Muscle layer of colon (tissue), 2 donors: ENCODE measurements around the gene SLC22A7.
"Not testable (repeated sequence)": the region's sequence is repeated elsewhere in the genome, so short reads cannot be mapped to it uniquely, and the experiment has no call there.

ENCODE experiments used
- H3K27ac ChIP-seq: one replicate; pipeline ENCODE4 v1.7.0; 2013; ENCODE audit warnings: low read depth, mild to moderate bottlenecking, low read length, moderate library complexity
- H3K27me3 ChIP-seq, 2 donors: one replicate each; pipeline ENCODE4 v1.7.0; 2013; ENCODE audit warnings: low read length in 2 of 2, mild to moderate bottlenecking in 2 of 2; ENCODE audit not compliant: insufficient read depth in 2 of 2, control insufficient read depth in 1 of 2
- H3K36me3 ChIP-seq: one replicate; pipeline ENCODE4 v1.7.0; 2013; ENCODE audit warnings: mild to moderate bottlenecking, low read length; ENCODE audit not compliant: insufficient read depth
- H3K4me1 ChIP-seq: one replicate; pipeline ENCODE4 v1.7.0; 2013; ENCODE audit warnings: mild to moderate bottlenecking, low read length; ENCODE audit not compliant: insufficient read depth
- H3K4me3 ChIP-seq, 2 donors: one replicate each; pipeline ENCODE4 v1.7.0; 2013; ENCODE audit warnings: low read length in 2 of 2, low read depth in 1 of 2, mild to moderate bottlenecking in 1 of 2, moderate library complexity in 1 of 2
- H3K9ac ChIP-seq: one replicate; pipeline ENCODE4 v1.7.0; 2013; ENCODE audit warnings: low read length
- H3K9me3 ChIP-seq: one replicate; pipeline ENCODE4 v1.7.0; 2013; ENCODE audit warnings: mild to moderate bottlenecking, low read length
- donor health status: abdominal sarcoma.
- donor health status: Adenocarcinoma of cecum.

The SLC22A7 gene

DNA sequence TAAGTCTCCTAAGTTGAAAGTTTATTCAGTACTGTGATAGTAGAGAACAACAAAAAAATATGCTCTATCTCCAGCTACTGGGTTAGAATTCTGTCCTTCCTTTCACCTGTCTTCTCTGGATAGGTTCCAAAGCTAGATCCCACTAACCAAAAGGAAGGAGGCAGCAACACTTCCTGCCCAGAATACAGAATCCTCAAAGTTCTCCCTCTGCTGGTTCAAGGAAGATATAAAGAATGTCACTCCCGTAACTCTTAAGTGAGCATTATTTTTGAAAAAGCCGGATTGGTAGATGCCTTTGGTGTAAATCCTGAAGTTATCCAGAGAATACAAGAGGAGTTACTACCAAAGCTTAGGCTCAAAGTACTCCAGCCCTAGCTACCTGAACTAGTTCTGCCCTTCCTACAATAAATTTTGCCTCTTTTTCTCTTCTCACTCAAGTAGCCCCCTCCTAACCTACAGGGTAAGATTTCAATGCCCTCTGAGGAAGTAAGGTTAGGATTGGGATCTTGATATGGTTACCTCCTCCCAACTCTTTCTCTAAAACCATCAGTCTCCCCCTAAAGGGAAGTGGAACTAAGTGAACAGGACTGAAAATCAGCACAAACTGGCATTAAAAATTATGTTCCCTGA lies 36.5 kb downstream of the SLC22A7 start:
- H3K9ac ChIP-seq: no peak overlapping the region
- no peak overlapping the region for H3K4me3 ChIP-seq
- H3K9me3 ChIP-seq: no peaks in the 10 kb centered on the region
- no peaks in the 10 kb centered on the region for H3K27me3 ChIP-seq
- H3K36me3 ChIP-seq: peaks cover 14% of the 10 kb centered on the region
- no peaks in the 10 kb centered on the region for H3K4me1 ChIP-seq
- no peak overlapping the region for H3K27ac ChIP-seq

DNA sequence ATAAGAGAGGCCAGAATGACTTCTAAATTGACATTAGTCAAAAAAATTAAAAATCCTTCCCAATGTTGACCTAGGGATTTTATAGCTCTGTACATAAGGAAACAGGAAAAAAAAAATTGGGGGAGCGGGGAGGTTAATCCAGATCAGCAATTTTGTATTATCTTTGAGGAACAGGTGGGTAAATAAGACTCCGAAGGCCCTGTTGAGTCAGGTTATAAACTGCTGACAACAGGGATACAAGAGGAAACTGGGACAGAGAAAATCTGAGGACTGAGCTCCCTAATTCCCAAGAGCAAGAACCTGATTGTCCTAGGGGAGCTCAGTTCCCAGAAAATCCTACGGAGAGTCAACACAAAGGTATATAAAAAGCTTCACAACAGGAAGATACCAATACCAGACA lies 37.4 kb downstream of the SLC22A7 start:
- peaks cover 23% of the 10 kb centered on the region for H3K36me3 ChIP-seq
- no peaks in the 10 kb centered on the region for H3K9me3 ChIP-seq
- H3K27ac ChIP-seq: no peak overlapping the region
- no peak overlapping the region for H3K9ac ChIP-seq
- no peaks in the 10 kb centered on the region for H3K4me1 ChIP-seq
- no peaks in the 10 kb centered on the region for H3K27me3 ChIP-seq
- no peak overlapping the region for H3K4me3 ChIP-seq

DNA sequence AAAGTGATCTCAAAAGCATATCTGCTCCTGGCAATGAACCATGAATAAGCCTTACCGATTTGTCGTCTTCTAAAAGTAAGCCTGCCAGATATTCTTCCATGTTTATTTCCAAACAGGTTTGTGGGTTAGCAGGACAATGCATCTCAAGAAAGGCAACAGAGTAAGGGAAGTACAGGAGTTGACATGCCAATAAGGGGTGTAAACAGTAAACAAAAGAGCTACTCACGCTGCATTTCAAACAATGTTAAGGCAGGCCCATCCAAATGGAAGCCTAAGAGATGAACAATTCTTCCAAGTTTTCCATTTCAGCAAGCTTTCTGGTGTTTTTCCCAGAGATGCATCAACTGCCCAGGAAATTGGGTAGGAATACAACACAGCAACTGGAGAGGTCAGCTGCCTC lies 38.3 kb downstream of the SLC22A7 start:
- Histone ChIP-seq H3K36me3 (peaks cover 31% of the 10 kb centered on the region), H3K9me3 (no peaks in the 10 kb centered on the region), H3K27ac (no peak overlapping the region), H3K27me3 (no peaks in the 10 kb centered on the region), H3K4me1 (no peaks in the 10 kb centered on the region), H3K9ac (no peak overlapping the region), H3K4me3 (no peak overlapping the region)

DNA sequence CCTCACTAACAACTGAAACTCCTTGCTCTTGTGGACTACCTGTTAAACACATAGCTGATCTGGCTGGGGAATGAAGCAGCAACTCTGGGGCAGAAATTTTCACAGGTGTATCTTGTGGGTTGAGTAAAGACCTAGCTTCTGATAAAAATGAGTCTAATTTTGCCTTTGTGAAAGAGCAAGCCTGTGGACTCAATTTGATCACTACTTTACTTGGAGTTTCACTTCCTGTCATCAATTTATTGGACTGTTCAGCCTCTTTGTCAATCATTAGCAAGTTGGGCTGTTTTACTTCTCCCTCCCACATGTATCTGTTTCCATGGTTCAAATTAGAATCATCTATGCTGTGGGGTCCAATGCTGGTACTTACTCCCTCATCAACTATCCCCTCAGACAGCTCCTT lies 40.2 kb downstream of the SLC22A7 start:
- Histone ChIP-seq H3K4me1 (no peaks in the 10 kb centered on the region), H3K36me3 (peaks cover 48% of the 10 kb centered on the region), H3K4me3 (no peak overlapping the region), H3K9ac (no peak overlapping the region), H3K27ac (no peak overlapping the region), H3K27me3 (no peaks in the 10 kb centered on the region), H3K9me3 (no peaks in the 10 kb centered on the region)

DNA sequence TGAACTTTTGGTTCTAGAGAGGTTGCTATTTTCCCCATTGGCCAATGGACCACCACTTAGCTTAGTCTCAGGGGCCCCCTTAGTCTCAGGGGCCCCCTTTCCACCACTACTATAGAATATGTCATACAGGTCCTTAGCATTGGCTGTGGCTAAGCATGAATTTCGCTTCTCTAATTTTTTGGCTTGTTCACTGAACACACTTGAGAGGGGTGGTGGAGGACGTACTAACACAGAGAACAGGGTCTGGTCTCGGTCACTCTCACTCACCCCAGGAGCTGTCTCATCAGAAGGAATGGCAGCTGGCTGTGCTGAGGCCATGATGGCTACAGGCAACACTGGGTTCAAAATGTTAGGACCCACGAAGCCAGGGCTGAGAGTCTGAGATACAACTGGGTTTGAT lies 41.1 kb downstream of the SLC22A7 start:
- Histone ChIP-seq H3K4me1 (no peaks in the 10 kb centered on the region), H3K9ac (no peak overlapping the region), H3K9me3 (no peaks in the 10 kb centered on the region), H3K27ac (no peak overlapping the region), H3K36me3 (peaks cover 48% of the 10 kb centered on the region), H3K4me3 (no peak overlapping the region), H3K27me3 (no peaks in the 10 kb centered on the region)

DNA sequence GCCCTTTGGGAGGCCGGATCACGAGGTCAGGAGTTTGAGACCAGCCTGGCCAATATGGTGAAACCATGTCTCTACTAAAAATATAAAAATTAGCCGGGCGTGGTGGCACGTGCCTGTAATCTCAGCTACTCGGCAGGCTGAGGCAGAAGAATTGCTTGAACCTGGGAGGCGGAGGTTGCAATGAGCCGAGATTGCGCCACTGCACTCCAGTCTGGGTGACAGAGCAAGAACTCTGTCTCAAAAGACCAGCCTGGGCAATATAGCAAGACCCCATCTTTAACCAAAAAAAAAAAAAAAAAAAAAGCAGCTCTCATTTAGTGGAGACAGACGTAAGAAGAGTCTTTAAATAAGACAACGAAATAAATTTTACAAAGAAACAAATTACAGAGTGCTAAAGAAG lies 48.2 kb downstream of the SLC22A7 start:
- not testable (repeated sequence) for H3K4me1 ChIP-seq, H3K4me3 ChIP-seq, H3K9ac ChIP-seq, H3K27me3 ChIP-seq, H3K27ac ChIP-seq, H3K9me3 ChIP-seq
- H3K36me3 ChIP-seq: peaks cover 59% of the 10 kb centered on the region

DNA sequence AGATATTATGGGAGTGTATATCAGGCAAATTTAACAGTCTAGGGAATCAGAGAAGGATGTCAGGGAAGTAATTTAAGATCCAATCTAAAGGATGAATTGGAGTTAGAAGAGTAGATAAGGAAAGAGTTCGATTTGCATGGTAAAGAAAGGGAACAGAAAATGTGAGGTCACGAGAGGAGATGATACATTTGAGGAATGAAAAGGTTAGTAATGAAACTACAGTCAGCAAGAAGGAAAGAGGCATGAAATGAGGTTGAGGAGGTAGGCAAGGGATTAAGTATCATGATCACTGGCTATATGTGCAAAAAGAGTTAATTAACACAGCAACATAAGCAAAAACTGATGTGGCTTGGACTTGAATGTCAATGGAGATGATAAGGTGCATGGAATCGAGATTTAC lies 49.0 kb downstream of the SLC22A7 start:
- H3K4me3 ChIP-seq: no peak overlapping the region
- H3K27me3 ChIP-seq: no peaks in the 10 kb centered on the region
- H3K36me3 ChIP-seq: peaks cover 55% of the 10 kb centered on the region
- no peaks in the 10 kb centered on the region for H3K4me1 ChIP-seq
- no peaks in the 10 kb centered on the region for H3K9me3 ChIP-seq
- no peak overlapping the region for H3K27ac ChIP-seq
- H3K9ac ChIP-seq: no peak overlapping the region

DNA sequence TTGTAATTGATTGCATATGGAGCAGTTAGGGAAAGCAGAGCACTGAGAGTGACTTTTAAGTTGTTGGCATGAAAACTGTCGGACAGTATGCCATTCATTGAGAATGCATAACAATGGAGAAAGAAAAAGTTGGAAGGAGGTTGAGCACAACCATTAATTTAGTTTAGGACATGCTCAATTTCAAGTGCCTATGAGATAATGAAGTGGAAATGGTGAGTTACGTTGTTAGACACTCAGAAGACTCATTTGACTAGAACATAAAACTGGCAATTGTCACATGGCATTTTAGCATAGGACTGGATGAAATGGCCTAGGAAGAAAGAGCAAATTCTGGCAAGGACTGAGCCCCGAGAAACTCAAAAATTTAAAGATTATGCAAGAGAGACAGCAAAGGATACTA lies 49.4 kb downstream of the SLC22A7 start:
- Histone ChIP-seq H3K36me3 (peaks cover 55% of the 10 kb centered on the region), H3K27ac (no peak overlapping the region), H3K9ac (no peak overlapping the region)

DNA sequence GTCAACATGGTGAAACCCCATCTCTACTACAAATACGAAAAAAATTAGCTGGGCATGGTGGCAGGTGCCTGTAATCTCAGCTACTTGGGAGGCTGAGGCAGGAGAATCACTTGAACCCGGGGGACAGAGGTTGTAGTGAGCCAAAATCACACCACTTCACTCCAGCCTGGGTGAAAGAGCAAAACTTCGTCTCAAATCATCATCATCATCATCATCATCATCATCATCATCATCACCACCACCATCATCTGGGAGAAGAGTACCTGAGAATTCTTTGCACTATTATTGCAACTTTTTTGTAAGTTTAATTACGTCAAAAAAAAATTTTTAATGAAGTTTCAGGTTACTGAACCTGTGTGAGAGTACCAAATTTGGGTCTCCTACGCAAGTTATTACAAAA lies 53.9 kb downstream of the SLC22A7 start:
- not testable (repeated sequence) for H3K9me3 ChIP-seq

More for the DNA sequence above, 49.4 kb downstream of the SLC22A7 start:
- Histone ChIP-seq H3K4me1 (no peaks in the 10 kb centered on the region), H3K4me3 (no peak overlapping the region), H3K9me3 (no peaks in the 10 kb centered on the region), H3K27me3 (no peaks in the 10 kb centered on the region)

More for the DNA sequence above, 53.9 kb downstream of the SLC22A7 start:
- not testable (repeated sequence) for H3K4me1 ChIP-seq, H3K9ac ChIP-seq, H3K27ac ChIP-seq, H3K27me3 ChIP-seq, H3K4me3 ChIP-seq
- peaks cover 63% of the 10 kb centered on the region for H3K36me3 ChIP-seq
